Iris pigment epithelial cell (primary cell): ENCODE results near the gene ZNF556.
A peak's percentile ranks its signal among the peaks of the same experiment; 100 is the strongest.

Source experiments
- DNase-seq: peaks from one replicate; pipeline ENCODE4 v3.0.0-alpha.2; 2011; ENCODE audit warnings: low read depth

Gene ZNF556

DNA sequence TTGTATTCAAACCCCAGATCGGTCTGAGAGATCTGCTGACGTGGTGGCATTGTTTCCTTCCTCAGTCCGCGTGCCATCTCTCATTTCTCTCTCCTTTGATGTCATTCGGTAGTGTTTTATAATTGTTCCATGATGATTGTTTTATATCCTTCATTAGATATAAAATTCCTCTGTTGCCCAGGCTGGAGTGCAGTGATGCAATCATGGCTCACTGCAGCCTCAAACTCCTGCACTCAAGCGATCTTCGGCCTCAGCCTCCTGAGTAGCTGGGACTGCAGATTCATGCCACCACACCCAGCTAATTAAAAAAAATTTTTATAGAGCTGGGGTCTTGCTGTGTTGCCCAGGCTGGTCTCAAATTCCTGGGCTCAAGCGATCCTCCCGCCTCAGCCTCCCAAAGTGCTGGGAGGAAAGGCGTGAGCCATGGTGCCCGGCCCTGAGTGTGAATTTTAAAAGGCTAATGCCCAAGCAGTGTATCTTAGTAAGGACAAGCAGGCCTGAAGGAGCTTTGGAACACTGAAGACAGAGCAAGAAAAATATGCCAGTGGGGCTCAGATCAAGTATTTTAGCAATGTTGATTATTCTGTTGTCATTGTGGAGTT is 38.9 kb downstream of the ZNF556 start:
- DNase-seq, result no peak

DNA sequence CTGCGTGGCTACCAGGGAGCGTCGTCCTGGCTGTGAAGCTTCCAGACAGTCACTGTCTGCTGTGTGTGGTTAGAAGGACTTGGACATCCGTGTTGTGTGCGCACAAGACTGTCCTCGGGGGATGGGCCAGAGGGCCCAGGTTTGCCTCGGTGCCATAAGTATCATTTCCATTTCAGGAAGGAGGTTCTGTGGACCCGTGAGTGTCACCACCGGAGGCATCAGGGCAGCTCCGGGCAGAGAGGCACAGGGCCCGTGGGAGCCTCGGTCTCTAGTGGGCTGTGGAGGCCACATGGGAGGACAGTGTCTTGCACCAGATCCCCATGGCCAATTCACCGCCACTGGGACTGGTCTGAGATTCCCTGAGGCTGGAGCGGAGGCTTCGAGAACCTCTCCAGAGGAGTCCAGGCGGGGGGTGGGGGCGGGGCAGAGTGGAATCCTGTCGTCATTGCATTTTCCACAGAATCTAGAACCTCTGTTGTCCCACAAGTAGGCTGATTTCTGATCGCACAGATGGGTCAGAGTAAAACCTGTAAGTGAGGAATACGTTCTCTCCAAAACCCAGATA is 39.6 kb downstream of the ZNF556 start:
- no peak for DNase-seq

DNA sequence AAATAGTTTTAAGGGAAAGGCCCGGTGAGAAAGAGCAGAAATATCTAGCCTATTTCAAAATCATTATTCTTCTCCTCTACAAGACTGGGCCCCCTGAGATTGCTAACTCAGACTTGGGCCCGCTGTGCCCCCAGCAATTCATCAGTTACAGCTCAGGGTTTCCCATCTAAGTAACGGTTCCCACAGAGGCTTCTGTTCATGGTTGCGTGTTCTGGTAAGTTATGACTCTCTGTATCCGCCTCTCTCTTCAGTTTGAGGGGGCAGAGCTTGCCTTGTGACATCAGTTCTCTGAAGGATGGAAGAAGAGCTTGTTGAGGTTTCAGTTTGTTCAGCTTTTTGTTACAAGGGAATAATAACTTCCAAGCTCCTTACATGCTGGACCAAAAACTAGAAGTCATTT is 45.2 kb downstream of the ZNF556 start:
- DNase-seq, result no peak

DNA sequence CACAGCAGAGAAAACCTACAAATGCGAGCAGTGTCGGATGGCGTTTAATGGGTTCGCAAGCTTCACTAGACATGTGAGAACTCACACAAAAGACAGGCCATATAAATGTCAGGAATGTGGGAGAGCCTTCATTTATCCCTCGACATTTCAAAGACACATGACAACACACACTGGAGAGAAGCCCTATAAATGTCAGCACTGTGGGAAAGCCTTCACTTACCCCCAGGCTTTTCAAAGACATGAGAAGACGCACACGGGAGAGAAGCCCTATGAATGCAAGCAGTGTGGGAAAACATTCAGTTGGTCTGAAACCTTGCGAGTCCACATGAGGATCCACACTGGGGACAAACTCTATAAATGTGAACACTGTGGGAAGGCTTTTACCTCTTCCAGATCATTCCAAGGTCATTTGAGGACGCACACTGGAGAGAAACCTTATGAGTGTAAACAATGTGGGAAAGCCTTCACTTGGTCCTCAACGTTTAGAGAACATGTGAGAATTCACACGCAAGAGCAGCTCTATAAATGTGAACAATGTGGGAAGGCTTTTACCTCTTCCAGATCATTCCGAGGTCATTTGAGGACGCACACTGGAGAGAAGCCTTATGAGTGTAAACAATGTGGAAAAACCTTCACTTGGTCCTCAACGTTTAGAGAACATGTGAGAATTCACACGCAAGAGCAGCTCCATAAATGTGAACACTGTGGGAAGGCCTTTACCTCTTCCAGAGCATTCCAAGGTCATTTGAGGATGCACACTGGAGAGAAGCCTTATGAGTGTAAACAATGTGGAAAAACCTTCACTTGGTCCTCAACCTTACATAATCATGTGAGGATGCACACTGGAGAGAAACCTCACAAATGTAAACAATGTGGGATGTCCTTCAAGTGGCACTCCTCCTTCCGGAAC is 50.4 kb downstream of the ZNF556 start:
- no peak for DNase-seq

DNA sequence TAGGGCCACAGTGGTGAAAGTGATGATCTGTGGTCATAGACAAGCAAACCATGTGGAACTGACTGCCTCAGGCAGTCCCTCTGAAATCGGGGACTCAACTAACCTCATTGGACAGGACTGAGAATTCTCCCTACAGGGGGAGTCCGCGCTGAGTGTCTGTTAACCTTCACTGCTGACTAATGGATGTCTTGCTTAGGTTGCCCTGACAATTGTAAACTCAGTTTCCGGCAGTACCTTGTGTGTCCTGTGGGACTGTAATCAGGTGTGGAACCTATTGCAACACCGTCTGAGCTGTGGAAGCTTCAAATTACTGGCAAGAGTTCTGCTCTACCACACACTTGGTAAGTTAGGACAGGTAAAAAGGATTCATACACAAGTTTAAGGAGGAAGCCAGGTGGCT is 55.9 kb downstream of the ZNF556 start:
- DNase-seq, result peak; percentile 24

DNA sequence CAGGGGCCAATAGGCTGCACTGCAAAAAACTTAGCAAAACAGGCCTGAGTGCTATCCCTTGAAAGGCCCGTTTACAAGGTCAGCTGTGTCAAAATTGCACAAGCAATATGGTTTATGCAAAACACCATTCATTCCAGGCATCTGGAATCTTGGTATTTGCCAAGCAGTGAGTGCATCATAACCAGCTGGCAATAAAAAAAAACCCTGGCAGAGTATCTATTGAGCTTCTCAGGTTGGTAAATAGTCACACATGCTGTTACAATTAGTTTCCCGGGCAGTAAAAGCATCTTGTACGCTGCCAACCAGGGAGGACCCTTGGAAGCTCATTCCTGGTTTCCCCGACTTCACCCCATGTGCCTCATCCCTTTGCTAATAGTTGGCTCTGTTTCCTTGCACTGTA is 56.4 kb downstream of the ZNF556 start:
- peak; percentile 23 for DNase-seq

DNA sequence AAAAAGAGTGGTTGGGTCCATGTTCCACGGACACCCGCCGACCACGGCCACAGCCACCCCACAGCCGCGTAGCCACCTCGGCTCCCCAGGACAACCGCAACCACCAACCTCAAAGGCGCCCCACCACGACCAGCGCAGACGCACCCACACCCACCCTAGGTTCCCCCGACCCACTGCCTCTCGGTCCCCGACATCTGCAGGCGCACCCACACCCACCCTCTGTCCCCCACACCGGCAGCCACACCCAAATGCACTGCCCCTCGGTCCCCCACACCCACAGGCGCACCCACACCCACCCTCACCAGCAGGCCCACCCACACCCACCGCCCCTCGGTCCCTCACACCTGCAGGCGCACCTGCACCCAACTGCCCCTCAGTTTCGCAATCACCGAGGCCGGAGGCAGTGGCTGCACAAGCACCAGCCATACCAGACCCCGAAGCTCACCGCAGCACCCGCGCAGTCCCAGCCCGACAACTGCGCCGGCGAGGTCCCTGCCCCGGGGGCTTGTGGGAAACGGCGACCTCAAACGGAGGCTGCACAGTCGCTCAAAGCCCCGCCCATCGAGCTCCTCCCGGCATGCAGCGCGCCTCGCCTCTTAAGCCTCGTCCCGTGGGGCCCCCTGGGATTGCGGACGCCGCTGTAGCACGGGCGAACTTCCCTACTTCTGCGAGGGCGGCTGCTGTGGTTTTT is 59.4 kb downstream of the ZNF556 start:
- DNase-seq, result no peak

DNA sequence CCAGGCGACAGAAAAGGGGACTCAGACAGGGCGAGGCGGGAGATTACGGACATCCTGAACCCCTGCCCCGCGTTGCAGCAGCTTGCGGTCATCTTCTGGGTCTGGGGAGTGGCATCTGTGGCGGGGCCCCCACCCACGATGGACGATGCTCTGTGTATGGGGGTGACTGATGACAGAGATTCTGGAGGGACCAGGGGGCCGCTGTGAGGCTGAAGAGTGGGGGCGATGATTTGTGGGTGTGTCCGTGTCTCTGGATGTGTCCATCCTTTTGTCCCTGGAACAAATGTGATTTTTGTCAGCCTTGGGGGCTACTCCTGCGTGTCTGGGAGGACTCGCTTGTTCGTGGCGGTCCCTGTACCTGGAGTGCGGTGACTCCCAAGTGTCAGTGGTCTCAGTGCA is 59.9 kb downstream of the ZNF556 start:
- DNase-seq, result no peak
